Activated B cell treated with CpG ODN at 0.5 μM for 24 hours (primary cell): ENCODE results near the gene LYPD5. TPM values are rescaled to one million over a fixed set of nuclear protein-coding genes. Genes with fewer than 3 reads are reported as not detected.
"Not testable (repeated sequence)": the region's sequence is repeated elsewhere in the genome, so short reads cannot be mapped to it uniquely, and the experiment has no call there.

Experiments used
- ATAC-seq: fragments of 200-7000 bp; cut with Tn5 transposase; one replicate; pipeline ENCODE4 v1.10.0; 2021; ENCODE audit warnings: low read depth, mild to moderate bottlenecking, moderate library complexity
- CTCF ChIA-PET: fragments of 350-600 bp; sonication (Branson Sonifier 250); formaldehyde crosslinking; loops from one replicate; lab custom pipeline; 2021; ENCODE audit warnings: antibody characterized with exemption; lab: Charles Lee
- POLR2A ChIA-PET: fragments of 350-600 bp; sonication (Branson Sonifier 250); formaldehyde crosslinking; loops from one replicate; lab custom pipeline; 2021; ENCODE audit warnings: antibody characterized with exemption; lab: Charles Lee
- DNase-seq: peaks from one replicate; pipeline ENCODE4 v3.0.0; 2022
- H3K27ac Mint-ChIP-seq: one replicate; pipeline ENCODE4 v1.8.0; 2020; ENCODE audit warnings: mixed read lengths
- H3K27me3 Mint-ChIP-seq: one replicate; pipeline ENCODE4 v1.8.0; 2021; ENCODE audit warnings: mixed read lengths
- H3K36me3 Mint-ChIP-seq: one replicate; pipeline ENCODE4 v1.8.0; 2021; ENCODE audit warnings: low read depth, mixed read lengths
- H3K4me1 Mint-ChIP-seq: one replicate; pipeline ENCODE4 v1.8.0; 2021; ENCODE audit warnings: mixed read lengths
- H3K4me3 Mint-ChIP-seq: one replicate; pipeline ENCODE4 v1.8.0; 2020; ENCODE audit warnings: mild to moderate bottlenecking, mixed read lengths
- H3K9me3 Mint-ChIP-seq: one replicate; pipeline ENCODE4 v1.8.0; 2020; ENCODE audit warnings: mixed read lengths
- CTCF ChIP-seq: fragments of 200-600 bp; IDR thresholded peaks from one replicate; pipeline ENCODE4 v1.8.0; 2022; ENCODE audit warnings: antibody characterized with exemption, mild to moderate bottlenecking
- intact Hi-C: fragments of 100-400 bp; cut with micrococcal nuclease; formaldehyde crosslinking; loops from one replicate; pipeline ENCODE4 v1.15.1; 2024
- total RNA-seq: library from RNA; stranded (reverse); gene quantifications from 2 replicates; pipeline ENCODE4 v1.2.3, GENCODE V29; 2022

Gene LYPD5
- total RNA-seq, 1 donor from 2014 or later: 0.44 TPM

DNA sequence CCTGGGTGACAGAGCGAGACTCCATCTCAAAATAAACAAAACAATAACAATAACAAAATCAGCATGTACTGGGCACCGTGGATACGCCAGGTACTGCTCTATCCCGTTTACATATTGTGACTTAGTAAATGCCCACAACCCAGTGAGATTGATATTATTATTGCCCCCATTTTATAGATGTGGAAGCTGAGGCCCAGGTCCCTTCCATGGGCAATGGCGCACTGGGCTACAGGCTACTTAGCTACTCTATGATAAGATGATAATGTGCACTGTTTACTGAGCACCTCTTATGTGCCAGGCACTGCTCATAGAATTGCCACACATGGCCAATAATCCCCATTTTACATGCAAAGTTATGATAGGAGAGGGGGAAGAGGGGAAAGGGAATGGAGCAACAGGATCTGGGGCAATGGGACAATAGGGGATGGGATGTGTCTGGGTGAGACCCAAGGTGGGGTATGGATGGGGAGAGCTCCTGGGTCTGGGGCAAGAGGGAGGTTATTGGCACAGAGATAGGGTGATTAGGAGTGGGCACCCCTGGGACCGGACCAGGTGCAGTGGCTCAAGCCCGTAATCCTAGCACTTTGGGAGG, 26.9 kb downstream of the LYPD5 start:
- Mint-ChIP-seq H3K27me3 (no peaks in the 10 kb centered on the region), H3K4me1 (peaks cover 54% of the 10 kb centered on the region), H3K27ac (peak overlapping the region; percentile 9), H3K36me3 (peaks cover 77% of the 10 kb centered on the region), H3K9me3 (no peaks in the 10 kb centered on the region), H3K4me3 (no peak overlapping the region)
- POLR2A ChIA-PET: interaction anchor here (0.8 to 12.2 kb wide), 3 partner anchors 8 to 30 kb away, joined by 3 to 661 read pairs (median 6); partner anchors contain the start of gene SMG9
- no peak for DNase-seq
- no peak for TF ChIP-seq CTCF
- intact Hi-C loops: no loop called here
- CTCF ChIA-PET: interaction anchor here (5.6 kb wide), 1 partner anchor 10 kb away, joined by 50 read pairs; no protein-coding TSS in a partner anchor
- ATAC-seq: no peak

- DNase-seq, H3K4me3 Mint-ChIP-seq, H3K27ac Mint-ChIP-seq, H3K27me3 Mint-ChIP-seq, ATAC-seq, intact Hi-C loops, H3K9me3 Mint-ChIP-seq: not testable (repeated sequence)
- peaks cover 82% of the 10 kb centered on the region for H3K36me3 Mint-ChIP-seq
- CTCF ChIA-PET: interaction anchor here (5.6 kb wide), 1 partner anchor 9 kb away, joined by 50 read pairs; no protein-coding TSS in a partner anchor
- POLR2A ChIA-PET: interaction anchor here (0.8 to 12.2 kb wide), 2 partner anchors 9 to 15 kb away, joined by 3 to 661 read pairs; partner anchors contain the start of gene SMG9
- H3K4me1 Mint-ChIP-seq: peaks cover 54% of the 10 kb centered on the region
Measured at GRCh38 chr19:43774940-43775258, 27.3 kb downstream of the LYPD5 start.

DNA sequence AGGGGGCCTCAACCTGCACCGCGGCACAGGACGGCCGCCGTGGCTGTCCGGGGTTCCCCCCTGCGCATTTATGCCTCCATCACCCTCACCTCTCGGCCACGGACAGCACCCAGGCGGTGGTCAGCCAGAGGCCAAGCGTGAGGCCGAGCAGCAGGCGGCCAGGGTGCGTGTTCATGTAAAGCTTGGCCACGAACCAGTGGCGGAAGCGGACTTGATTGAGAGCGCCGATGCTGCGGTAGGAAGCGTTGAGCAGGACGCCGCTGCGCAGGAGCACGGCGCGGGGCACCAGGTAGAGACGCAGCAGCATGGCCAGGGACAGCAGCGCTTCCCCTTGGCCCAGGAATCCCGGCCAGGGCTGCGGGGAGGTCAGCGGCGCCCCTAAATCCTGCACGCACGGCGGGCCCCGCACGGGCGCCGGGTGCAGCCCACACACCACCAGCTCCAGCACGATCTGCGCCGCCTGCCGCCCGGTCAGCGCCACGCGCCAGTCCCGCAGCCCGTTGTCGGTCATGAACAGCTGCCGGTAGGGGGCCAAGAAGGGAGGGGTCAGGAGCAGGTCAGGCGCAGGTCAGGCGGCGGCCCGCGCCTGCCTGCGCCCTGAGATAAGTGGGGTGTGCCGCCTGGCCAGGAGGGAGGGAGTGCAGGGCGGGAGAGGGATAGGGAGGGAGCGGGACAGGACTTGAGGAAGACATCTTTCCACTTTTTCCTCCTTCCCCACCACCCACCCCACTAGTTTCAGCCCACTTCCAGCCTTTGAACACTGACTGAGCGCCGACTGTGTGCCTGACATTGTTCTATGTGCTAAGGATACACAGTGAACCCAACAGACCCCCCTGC, 27.9 kb downstream of the LYPD5 start:
- Mint-ChIP-seq H3K9me3 (no peaks in the 10 kb centered on the region), H3K36me3 (peaks cover 83% of the 10 kb centered on the region), H3K27me3 (no peaks in the 10 kb centered on the region), H3K4me1 (peaks cover 49% of the 10 kb centered on the region), H3K4me3 (no peak overlapping the region), H3K27ac (no peak overlapping the region)
- no peak for ATAC-seq
- DNase-seq: no peak
- intact Hi-C loops: no loop called here
- ChIA-PET CTCF (no interaction called here), POLR2A (interaction anchor here (0.8 to 12.2 kb wide), 2 partner anchors 9 to 14 kb away, joined by 3 to 661 read pairs; partner anchors contain the start of gene SMG9)
- no peak for TF ChIP-seq CTCF

DNA sequence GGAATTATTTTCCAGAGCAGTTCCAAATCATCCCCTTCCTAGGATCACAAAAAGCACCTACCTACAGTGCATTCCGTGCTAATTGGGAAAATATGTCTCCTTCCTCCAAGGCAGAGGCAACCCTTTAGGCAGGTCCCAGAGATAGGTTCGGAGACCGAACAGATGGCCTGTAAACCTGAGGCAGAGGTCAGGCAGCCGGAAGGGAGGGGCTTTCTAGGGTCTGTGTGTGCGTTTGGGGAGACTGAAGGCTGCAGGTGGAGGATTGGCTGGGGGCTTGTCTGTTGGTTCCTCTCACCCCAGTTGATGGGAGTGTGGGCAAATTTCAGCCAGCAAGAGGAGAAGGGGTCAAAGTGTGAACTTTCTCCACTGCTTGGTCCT, 28.5 kb downstream of the LYPD5 start:
- ChIA-PET POLR2A (interaction anchor here (12.2 kb wide), 1 partner anchor 13 kb away, joined by 661 read pairs; the partner anchor contains the start of gene SMG9), CTCF (no interaction called here)
- H3K27ac Mint-ChIP-seq: no peak overlapping the region
- H3K4me3 Mint-ChIP-seq: no peak overlapping the region
- TF ChIP-seq CTCF: no peak
- no peaks in the 10 kb centered on the region for H3K27me3 Mint-ChIP-seq
- H3K9me3 Mint-ChIP-seq: no peaks in the 10 kb centered on the region
- H3K36me3 Mint-ChIP-seq: peaks cover 83% of the 10 kb centered on the region
- peaks cover 48% of the 10 kb centered on the region for H3K4me1 Mint-ChIP-seq
- ATAC-seq (no peak), DNase-seq (no peak)
- intact Hi-C loops: no loop called here

GRCh38 chr19:43769256-43769655, 33.0 kb downstream of the LYPD5 start:
- no peak for TF ChIP-seq CTCF
- ChIA-PET CTCF (interaction anchor here (1.1 to 6.0 kb wide), 4 partner anchors 9 to 23 kb away, joined by 4 to 50 read pairs (median 6); partner anchors contain the start of gene KCNN4), POLR2A (interaction anchor here (0.7 to 24.7 kb wide), 4 partner anchors 10 to 325 kb away, joined by 3 to 661 read pairs (median 179); partner anchors contain the start of genes KCNN4 and SMG9)
- H3K9me3 Mint-ChIP-seq: no peaks in the 10 kb centered on the region
- intact Hi-C loops: no loop called here
- H3K4me1 Mint-ChIP-seq: peaks cover 52% of the 10 kb centered on the region
- DNase-seq (no peak), ATAC-seq (no peak)
- no peak overlapping the region for H3K4me3 Mint-ChIP-seq
- peak overlapping the region; percentile 39 for H3K27ac Mint-ChIP-seq
- H3K27me3 Mint-ChIP-seq: no peaks in the 10 kb centered on the region
- H3K36me3 Mint-ChIP-seq: peaks cover 90% of the 10 kb centered on the region
